Right atrium auricular region (tissue), 2 donors: ENCODE results near the gene STK39. TPM values are rescaled to one million over a fixed set of nuclear protein-coding genes. Genes with fewer than 3 reads are reported as not detected.
"Not testable (repeated sequence)": the region's sequence is repeated elsewhere in the genome, so short reads cannot be mapped to it uniquely, and the experiment has no call there.

Source experiments
- DNase-seq: peaks from one replicate; pipeline ENCODE4 v3.0.0-alpha.2; 2019; ENCODE audit warnings: low spot score
- H3K27ac ChIP-seq, 2 donors: fragments of 200-600 bp; sonication (generic); 1 replicate in 1 of 2; 2 replicates in 1 of 2; pipeline ENCODE4 v1.5.1; 2016 to 2019
- H3K27me3 ChIP-seq, 2 donors: fragments of 200-600 bp; sonication (generic); one replicate each; pipeline versions ENCODE4 v1.5.1 to v1.6.0; 2017 to 2019
- H3K36me3 ChIP-seq: fragments of 200-600 bp; sonication (generic); one replicate; pipeline ENCODE4 v1.5.1; 2016
- H3K4me1 ChIP-seq, 2 donors: fragments of 200-600 bp; sonication (generic); one replicate each; pipeline versions ENCODE4 v1.5.1 to v1.6.0; 2017 to 2019
- H3K4me3 ChIP-seq, 2 donors: fragments of 200-600 bp; sonication (generic); 1 replicate in 1 of 2; 2 replicates in 1 of 2; pipeline ENCODE4 v1.5.1; 2017 to 2019; ENCODE audit warnings: mild to moderate bottlenecking in 1 of 2, moderate library complexity in 1 of 2
- H3K9me3 ChIP-seq, 2 donors: fragments of 200-600 bp; sonication (generic); one replicate each; pipeline ENCODE4 v1.5.1; 2019
- total RNA-seq, 2 donors: library from RNA; depleted of rRNA; stranded (reverse); fragments of >200 nt; gene quantifications; one replicate each; pipeline ENCODE4 v1.1.0, GENCODE V29; 2016
- TF ChIP-seq, protein P1 (sequence below), 2 donors: fragments of 200-600 bp; sonication (generic); IDR thresholded peaks; one replicate each; pipeline ENCODE4 v1.5.1; 2019; ENCODE audit warnings: antibody characterized with exemption in 2 of 2

The STK39 gene
- total RNA-seq, 2 donors from 2014 or later, result 6.0 to 13.6 TPM

DNA sequence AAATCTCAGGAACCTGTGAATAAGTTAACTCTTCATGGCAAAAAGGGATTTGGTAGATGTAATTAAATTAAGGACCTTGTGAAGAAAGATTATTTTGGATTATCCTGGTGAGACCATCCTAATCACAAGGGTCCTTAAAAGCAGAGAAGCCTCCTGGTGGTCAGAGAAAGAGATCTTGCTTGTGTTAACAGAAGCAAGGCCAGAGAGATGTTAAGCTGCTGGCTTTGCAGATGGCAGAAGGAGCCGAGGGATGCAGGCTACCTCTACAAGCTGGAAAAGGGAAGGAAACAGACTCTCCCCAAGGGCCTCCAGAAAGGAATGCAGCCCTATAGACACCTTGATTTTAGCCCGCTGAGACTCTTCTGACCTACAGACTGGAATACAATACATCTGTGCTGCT is 197.0 kb downstream of the STK39 start:
- Histone ChIP-seq H3K36me3 (no peaks in the 10 kb centered on the region), H3K27ac (no peak overlapping the region), H3K9me3 (no peaks in the 10 kb centered on the region), H3K4me3 (no peak overlapping the region), H3K4me1 (no peaks in the 10 kb centered on the region), H3K27me3 (no peaks in the 10 kb centered on the region)
- no peak for DNase-seq
- TF ChIP-seq, protein P1, sequence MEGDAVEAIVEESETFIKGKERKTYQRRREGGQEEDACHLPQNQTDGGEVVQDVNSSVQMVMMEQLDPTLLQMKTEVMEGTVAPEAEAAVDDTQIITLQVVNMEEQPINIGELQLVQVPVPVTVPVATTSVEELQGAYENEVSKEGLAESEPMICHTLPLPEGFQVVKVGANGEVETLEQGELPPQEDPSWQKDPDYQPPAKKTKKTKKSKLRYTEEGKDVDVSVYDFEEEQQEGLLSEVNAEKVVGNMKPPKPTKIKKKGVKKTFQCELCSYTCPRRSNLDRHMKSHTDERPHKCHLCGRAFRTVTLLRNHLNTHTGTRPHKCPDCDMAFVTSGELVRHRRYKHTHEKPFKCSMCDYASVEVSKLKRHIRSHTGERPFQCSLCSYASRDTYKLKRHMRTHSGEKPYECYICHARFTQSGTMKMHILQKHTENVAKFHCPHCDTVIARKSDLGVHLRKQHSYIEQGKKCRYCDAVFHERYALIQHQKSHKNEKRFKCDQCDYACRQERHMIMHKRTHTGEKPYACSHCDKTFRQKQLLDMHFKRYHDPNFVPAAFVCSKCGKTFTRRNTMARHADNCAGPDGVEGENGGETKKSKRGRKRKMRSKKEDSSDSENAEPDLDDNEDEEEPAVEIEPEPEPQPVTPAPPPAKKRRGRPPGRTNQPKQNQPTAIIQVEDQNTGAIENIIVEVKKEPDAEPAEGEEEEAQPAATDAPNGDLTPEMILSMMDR (IDR thresholded peaks at IDR 0.05), result no peak

DNA sequence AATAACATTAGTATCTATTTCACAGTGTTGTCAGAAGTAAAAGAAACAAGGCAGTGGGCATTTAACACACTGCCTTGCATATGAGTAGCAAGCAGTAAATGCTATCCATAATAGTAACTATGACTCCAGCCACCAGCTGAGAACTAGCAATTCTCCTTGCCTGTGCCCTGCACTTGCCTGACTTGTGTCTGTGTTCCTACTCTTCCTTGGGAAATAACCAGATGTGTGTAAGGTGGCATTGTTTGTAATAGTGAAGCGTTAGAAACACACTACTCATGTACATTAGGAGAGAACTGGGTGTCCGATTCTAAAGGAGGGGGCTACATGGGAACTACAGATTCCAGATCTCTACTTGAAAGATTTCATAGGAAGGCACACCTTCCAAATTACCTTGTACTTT is 197.8 kb downstream of the STK39 start:
- TF ChIP-seq, protein P1 (IDR thresholded peaks at IDR 0.05), result no peak
- DNase-seq, result no peak

DNA sequence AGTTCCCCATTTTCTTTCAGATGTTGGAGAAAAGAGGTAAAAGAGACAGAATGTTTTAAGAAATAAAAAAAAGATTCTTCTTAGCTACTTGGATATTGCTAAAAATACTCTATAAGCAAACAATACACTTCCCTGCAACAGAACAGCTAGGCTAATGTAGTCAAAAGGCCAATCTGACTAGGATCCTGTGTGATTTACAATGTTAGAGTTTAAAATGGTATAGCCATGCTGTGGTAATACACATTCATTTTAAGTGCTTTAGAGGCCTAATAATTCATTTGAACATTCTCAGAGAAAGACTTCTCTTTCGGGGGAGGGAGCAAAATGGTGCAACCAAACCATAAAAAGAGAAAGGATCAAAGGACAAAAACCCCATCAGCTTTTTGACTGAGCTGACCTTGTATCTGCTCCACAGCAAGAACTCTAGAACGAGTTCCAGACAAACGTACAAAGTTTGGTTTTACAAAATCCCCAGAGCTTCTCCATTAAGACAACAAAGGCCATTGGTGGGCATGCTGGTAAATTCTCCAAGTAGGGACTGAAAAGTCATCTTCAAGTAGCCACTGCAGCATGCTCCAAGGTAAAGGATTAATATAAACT is 200.2 kb downstream of the STK39 start:
- no peak overlapping the region for H3K27ac ChIP-seq
- DNase-seq, result no peak
- TF ChIP-seq, protein P1 (IDR thresholded peaks at IDR 0.05), result no peak
- H3K27me3 ChIP-seq, result no peaks in the 10 kb centered on the region
- no peak overlapping the region for H3K4me3 ChIP-seq
- H3K9me3 ChIP-seq, result no peaks in the 10 kb centered on the region
- no peaks in the 10 kb centered on the region for H3K36me3 ChIP-seq
- H3K4me1 ChIP-seq, result no peaks in the 10 kb centered on the region

More for the DNA sequence above, 197.8 kb downstream of the STK39 start:
- Histone ChIP-seq H3K36me3 (no peaks in the 10 kb centered on the region), H3K4me3 (no peak overlapping the region), H3K4me1 (no peaks in the 10 kb centered on the region), H3K27ac (no peak overlapping the region), H3K27me3 (no peaks in the 10 kb centered on the region), H3K9me3 (no peaks in the 10 kb centered on the region)

DNA sequence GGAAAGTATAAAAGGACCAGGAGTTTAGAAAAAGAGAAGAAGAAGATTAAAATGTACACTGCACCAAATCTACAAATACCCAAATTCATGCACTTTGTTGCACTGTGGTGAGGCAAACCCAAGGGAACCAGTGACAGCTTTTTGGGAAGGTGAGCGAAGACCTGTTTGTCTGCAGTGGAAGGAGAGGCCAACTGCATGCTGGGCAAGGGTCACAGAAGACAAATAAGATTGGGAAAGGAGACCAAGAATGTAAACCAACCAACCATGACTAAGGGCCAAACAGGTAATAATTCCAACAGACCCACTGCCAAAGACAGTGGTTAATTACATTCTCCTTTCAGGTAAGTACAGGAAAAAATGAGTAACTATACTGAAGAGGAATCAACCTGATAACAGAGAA is 202.8 kb downstream of the STK39 start:
- no peak for DNase-seq
- Histone ChIP-seq H3K9me3 (no peaks in the 10 kb centered on the region), H3K4me1 (no peaks in the 10 kb centered on the region), H3K27ac (no peak overlapping the region), H3K27me3 (no peaks in the 10 kb centered on the region), H3K36me3 (no peaks in the 10 kb centered on the region), H3K4me3 (no peak overlapping the region)
- TF ChIP-seq, protein P1 (IDR thresholded peaks at IDR 0.05), result no peak

DNA sequence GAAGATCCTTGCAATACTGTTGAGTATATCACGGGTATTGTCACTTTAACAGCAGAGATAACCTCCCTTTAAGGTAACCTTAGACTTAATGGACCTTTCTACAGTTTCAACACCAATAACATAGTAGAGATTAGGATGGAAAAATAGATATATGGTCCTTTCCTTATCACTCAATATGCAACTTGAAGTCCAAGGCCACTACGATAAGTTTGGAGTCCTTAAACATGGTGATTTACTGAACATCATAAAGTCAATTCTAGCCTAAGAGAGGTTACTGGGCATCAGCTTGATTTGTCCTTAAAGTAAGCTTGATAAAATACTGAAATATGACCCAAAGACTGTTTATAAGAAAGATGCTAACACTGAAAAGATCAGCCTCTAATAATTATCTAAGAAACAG is 203.2 kb downstream of the STK39 start:
- TF ChIP-seq, protein P1 (IDR thresholded peaks at IDR 0.05), result no peak
- no peaks in the 10 kb centered on the region for H3K4me1 ChIP-seq
- H3K4me3 ChIP-seq, result no peak overlapping the region
- no peaks in the 10 kb centered on the region for H3K27me3 ChIP-seq
- no peaks in the 10 kb centered on the region for H3K36me3 ChIP-seq
- no peaks in the 10 kb centered on the region for H3K9me3 ChIP-seq
- no peak for DNase-seq
- no peak overlapping the region for H3K27ac ChIP-seq

DNA sequence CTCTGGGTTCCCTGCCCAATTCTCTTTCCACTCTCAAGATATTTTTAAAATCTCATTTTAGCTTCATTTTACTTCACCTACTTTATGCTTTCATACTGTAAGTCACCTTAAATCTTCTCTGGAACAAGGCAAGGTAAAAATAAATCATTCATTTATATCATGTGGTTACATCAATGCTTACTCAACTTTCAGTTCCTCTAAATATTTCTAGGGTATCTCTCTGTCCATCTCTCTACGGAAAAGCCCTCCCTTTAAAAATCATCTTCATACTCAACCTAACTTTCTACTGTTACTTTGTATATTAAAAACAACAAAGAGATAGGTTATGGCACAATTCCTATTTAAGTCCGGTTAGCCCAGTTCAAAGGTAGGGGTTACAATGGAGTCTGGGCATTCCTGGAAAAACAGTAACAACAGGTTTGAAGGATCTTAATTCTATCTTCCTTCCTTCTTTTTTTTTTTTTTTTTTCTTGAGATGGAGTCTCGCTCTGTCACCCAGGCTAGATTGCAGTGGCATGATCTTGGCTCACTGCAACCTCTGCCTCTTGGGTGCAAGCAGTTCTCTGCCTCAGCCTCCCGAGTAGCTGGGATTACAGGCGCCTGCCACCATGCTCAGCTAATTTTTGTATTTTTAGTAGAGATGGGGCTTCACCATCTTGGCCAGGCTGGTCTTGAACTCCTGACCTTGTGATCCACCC is 205.1 kb downstream of the STK39 start:
- H3K36me3 ChIP-seq, H3K4me1 ChIP-seq, H3K27me3 ChIP-seq, DNase-seq, H3K9me3 ChIP-seq, H3K4me3 ChIP-seq, H3K27ac ChIP-seq: not testable (repeated sequence)
